Omental fat pad (tissue), 4 donors: ENCODE data around the gene FOXC2. TPM values are rescaled to one million over a fixed set of nuclear protein-coding genes. Genes with fewer than 3 reads are reported as not detected.

Source experiments
- ATAC-seq: fragments of 150-250 bp; one replicate; pipeline ENCODE4 v1.9.1; 2016; ENCODE audit warnings: mild to moderate bottlenecking, moderate library complexity; ENCODE audit not compliant: low FRiP score
- DNase-seq: peaks from one replicate; pipeline ENCODE4 v3.0.0-alpha.2; 2019; ENCODE audit warnings: low spot score
- CTCF ChIP-seq, 3 donors: fragments of 450-650 bp; IDR thresholded peaks; one replicate each; pipeline ENCODE4 v1.5.1; 2016 to 2017; ENCODE audit warnings: antibody characterized with exemption in 3 of 3, mild to moderate bottlenecking in 3 of 3, moderate library complexity in 2 of 3
- total RNA-seq, 4 donors: library from RNA; depleted of rRNA; stranded (reverse); fragments of >200 nt; gene quantifications; one replicate each; pipeline ENCODE4 v1.1.0, GENCODE V29; 2016

Gene FOXC2
- total RNA-seq, 4 donors from 2014 or later, result 0.25 to 0.72 (median 0.38) TPM

GRCh38 chr16:86547286-86547685 is 19.3 kb upstream of the FOXC2 start:
- ATAC-seq, result no peak
- TF ChIP-seq CTCF (IDR thresholded peaks at IDR 0.05), result no peak
- DNase-seq, result no peak

DNA sequence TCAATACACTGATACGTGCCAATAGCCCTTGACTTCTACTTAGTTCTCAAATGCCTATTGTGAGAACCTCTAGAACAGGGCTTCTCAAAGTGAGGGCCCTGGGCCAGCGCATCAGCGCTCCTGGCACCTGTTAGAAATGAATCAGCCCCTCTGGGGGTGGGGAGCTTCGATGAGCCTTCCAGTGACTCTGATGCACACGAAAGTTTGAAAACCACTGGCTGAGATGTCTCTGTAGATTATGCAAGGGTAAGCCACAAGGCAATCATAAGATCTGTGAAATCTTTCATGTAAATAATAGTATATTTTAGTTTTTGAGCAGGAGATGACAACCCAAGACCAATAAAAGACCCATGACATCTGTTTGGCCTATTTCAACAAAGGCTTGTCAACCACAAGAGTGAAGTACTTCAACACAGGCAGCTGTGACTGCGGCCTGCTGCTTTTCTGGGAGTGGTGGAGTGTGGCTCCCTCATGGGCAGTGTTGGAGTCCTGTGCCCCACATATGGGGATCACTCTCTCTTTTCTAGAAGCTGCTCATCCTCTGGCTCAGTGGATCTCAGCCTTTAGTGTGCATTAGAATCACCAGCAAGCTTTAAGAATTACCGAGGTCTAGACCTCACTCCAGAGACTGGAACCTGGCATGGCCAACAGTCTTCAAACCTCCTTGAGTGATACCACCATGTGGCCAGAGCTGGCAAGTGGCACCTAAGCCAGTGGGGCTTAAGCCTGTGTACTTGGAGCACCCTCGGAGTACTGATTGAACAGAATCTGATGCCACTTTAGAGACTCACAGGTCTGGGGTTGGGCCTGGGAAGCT is 17.3 kb upstream of the FOXC2 start:
- no peak for DNase-seq
- no peak for TF ChIP-seq CTCF (IDR thresholded peaks at IDR 0.05)
- ATAC-seq, result no peak

GRCh38 chr16:86549893-86550190 is 16.8 kb upstream of the FOXC2 start:
- DNase-seq (no peak), ATAC-seq (no peak)
- no peak for TF ChIP-seq CTCF (IDR thresholded peaks at IDR 0.05)

- TF ChIP-seq CTCF (IDR thresholded peaks at IDR 0.05), result no peak
- no peak for ATAC-seq
- DNase-seq, result no peak
Measured at GRCh38 chr16:86550281-86550680, 16.3 kb upstream of the FOXC2 start.

- ATAC-seq, result no peak
- TF ChIP-seq CTCF (IDR thresholded peaks at IDR 0.05), result no peak
- no peak for DNase-seq
Measured at GRCh38 chr16:86553356-86553755, 13.3 kb upstream of the FOXC2 start.

- TF ChIP-seq CTCF (IDR thresholded peaks at IDR 0.05), result no peak
- no peak for ATAC-seq
- DNase-seq, result no peak
Measured at GRCh38 chr16:86554599-86554916, 12.1 kb upstream of the FOXC2 start.

- peak; percentile 79 for DNase-seq
- TF ChIP-seq CTCF (IDR thresholded peaks at IDR 0.05), result no peak
- peak; percentile 96 for ATAC-seq
Measured at GRCh38 chr16:86554917-86555703, 11.5 kb upstream of the FOXC2 start, which contains the start of gene MTHFSD. Gene MTHFSD, minus strand, starts transcription at chr16:86555235. Its CDS starts 51 bp downstream, at chr16:86555184.
